HG02884 (cell line): Measurements from ENCODE around the gene BFAR.
"Not testable (repeated sequence)": the region's sequence is repeated elsewhere in the genome, so short reads cannot be mapped to it uniquely, and the experiment has no call there.

Source experiments
- ATAC-seq: cut with Tn5 transposase; IDR thresholded peaks from one replicate; pipeline ENCODE4 v1.9.1; 2021; ENCODE audit warnings: mild to moderate bottlenecking, moderate library complexity; ENCODE audit not compliant: unreplicated experiment

The BFAR gene

DNA sequence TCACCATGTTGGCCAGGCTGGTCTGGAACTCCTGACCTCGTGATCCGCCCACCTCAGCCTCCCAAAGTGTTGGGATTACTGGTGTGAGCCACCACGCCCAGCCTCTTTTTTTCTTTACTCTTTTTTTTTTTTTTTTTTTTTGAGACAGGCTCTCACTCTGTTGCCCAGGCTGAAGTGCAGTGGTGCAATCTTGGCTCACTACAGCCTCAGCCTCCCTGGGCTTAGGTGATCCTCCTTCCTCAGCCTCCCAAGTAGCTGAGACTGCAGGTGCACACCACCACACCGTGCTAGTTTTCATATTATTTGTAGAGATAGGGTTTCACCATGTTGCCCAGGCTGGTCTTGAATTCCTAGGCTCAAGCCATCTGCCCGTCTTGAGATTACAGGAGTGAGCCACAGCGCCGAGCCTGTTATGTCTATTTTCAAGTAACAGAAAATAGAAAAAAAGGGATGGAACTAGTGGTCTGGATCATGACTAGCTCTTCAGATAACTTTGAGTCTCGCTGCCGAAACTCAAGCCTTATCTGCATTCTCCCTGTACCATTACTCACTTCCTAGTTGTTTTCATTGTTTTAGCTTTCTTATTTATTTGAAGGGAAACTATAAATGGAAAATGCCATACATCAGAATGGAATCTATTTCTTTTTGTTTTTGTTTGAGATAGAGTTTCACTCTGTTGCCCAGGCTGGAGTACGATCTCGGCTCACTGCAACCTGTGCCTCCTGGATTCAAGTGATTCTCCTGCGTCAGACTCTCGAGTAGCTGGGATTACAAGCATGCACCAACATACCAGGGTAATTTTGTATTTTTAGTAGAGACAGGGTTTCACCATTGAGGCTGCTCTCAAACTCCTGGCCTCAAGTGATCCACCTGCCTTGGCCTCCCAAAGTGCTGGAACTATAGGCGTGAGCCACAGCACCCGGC, 53.4 kb downstream of the BFAR start:
- ATAC-seq, result not testable (repeated sequence)

DNA sequence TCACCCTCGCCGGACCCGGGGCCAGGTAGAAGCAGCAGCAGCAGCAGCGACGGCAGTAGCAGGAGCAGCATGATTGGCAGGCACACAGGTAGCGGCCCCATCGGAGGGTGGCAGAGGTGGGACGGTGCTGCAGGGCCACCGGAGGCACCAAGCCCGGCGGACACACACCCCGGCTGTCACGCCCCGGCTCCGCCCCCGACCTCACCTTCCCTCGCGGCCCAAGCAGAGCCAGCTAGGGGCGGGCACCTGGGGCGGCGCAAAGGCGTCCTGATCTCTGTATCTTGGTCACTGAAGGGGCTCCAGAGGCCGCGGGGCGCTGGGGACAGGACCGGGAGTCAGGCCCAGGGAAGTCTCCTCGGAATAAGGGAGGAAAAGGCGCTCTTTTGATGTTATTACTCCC, 61.4 kb downstream of the BFAR start, which contains the start of gene PLA2G10:
Gene PLA2G10, minus strand, starts transcription at position 180 of the 400 bp plus-strand sequence. Its CDS starts 79 bp downstream, at position 101.
- not testable (repeated sequence) for ATAC-seq

DNA sequence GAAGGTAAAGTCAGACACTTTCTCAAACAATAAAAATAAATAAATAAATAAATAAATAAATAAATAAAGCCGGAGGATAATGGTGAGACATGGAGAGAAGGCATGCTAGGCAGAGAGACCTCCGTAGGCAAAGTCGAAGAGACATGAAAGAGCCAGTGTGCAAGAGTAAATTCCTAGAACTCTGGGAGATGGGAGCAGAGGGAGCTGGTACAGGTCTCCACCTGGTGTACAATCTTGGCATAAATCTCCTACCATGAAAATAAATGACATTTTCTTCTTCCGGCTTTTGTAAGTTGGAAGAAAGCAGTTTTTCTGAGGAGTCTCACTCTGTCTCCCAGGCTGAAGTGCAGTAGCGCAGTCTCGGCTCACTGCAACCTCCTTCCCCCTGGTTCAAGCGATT, 69.1 kb downstream of the BFAR start:
- ATAC-seq, result not testable (repeated sequence)

DNA sequence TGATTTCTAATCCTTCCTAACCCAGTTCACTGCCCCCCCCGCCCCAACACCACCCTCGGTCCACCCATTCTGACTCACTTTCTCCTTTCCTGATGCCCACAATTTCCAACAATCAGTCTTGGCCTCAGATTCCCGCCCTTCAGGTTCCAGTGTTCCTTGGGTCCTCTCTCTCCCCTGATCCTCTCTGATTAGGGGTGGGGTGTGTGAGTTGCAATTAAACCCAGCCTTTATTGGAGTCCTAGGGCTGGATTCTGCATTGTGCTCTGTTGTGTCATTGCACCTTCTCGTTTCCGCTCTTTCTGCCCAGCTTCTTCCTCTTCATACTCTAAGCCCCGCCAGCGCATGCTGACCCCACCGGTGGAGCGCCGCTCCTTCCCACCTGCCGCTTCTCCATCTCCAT, 69.9 kb downstream of the BFAR start:
- not testable (repeated sequence) for ATAC-seq

DNA sequence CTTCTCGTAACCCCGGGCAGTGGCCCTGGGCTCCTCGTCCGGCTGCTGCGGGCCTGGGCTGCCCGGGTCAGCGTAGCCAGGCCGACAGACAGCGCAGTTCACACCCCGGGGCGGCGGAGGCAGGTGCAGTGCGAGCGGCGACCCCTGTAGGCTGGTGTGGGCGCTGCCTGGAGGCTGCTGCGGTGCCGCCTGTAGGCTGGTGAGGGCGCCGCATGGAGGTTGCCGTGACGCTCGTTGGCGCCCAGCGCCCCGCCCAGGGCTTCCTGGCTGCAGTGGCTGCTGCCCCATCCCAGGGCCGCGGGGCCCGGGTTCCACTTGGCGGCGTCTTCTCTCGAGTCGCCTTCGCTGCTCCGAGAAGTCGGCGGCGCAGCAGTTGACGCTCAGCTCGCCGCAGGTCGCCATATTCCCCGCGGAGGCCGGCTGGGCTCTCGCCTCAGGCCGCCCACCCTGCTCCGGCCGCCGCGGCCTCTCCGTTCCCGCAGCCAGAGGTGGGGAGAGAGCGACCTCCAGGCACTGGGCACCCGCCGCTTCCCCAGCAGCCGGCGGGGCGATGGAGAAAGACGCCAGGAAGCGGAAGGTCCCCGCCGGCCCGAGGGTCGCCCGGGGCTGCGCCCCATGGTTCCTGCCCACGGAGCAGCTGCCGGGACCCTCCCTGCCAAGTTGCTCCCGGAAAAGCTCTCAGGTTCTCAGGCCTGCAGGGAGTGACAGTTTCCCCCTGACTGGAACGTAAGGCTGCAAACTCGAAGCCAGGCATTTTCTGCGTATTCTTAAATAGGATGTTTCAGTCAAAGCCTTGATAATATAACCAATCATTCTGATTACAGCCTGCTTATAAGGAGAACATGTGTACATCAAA, 70.6 kb downstream of the BFAR start, which contains the start of gene NPIPA3:
Gene NPIPA3, plus strand, starts transcription at position 256 of the 856 bp plus-strand sequence. CDS start 5,533 bp downstream, outside the sequence.
- peak; percentile 92 for ATAC-seq
